ENCODE data around the gene COL18A1.

- no peak for TF ChIP-seq CTCF (IDR thresholded peaks at IDR 0.05)
- TF ChIP-seq POLR2A (IDR thresholded peaks at IDR 0.05) = no peak
Measured at GRCh38 chr21:45423201-45423955, 18.4 kb downstream of the COL18A1 start.
